ENCODE measurements around the gene PCMT1. TPM values are rescaled to one million over a fixed set of nuclear protein-coding genes. Genes with fewer than 3 reads are reported as not detected.

Gene PCMT1
- total and polyA plus RNA-seq, 10 of the 15 experiments (the other 5 are each of a cell fraction or from before 2014, with no cell fraction given) = 48.5 to 126 (median 81.2) TPM

DNA sequence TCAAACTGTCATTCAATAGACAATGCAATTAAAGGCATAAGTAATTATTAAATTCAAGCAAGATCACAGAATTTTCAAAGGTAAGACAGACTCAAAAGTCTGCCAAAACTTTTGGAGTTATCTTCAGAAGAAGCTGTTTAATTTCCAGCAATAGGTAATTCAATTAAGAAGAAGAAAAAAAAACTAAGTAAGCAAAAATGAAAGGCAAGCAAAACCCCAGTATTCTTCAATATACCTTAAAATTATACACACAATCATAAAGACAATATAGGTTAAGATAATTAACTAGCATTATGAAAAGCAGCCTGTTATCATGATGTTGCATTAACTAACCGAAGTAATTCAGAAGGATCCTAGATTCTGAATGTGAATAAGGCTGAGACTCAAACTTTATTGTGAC, 35.1 kb upstream of the PCMT1 start:
- POLR2A ChIA-PET = interaction anchor here (0.7 to 0.8 kb wide), 2 partner anchors 80 to 138 kb away, joined by 3 read pairs; no protein-coding TSS in a partner anchor
- H4K20me1 ChIP-seq (ENCODE audit: control insufficient read depth, insufficient read depth) = 0 out of 2 replicates have a peak, but pooled peaks cover 2% of the 10 kb centered on the region

More for the DNA sequence above, 35.1 kb upstream of the PCMT1 start:
- DNase-seq (ENCODE audit: low read depth, low spot score) = no peak
- Histone ChIP-seq H3K27me3 (replicated peaks in 1 of 2; ENCODE audit: control insufficient read depth in 2 of 2, insufficient read depth in 2 of 2, low read length in 1 of 2) (no peaks in the 10 kb centered on the region), H2AFZ (ENCODE audit: control insufficient read depth, low read depth, low read length) (no peak overlapping the region), H3K4me2 (ENCODE audit: control insufficient read depth, insufficient read depth) (no peak overlapping the region), H3K36me3 (ENCODE audit: control insufficient read depth in 2 of 2, insufficient read depth in 2 of 2, low read length in 1 of 2) (0 out of 4 replicates have a peak, but pooled peaks cover 0 to 3% of the 10 kb centered on the region in 2 experiments), H3K4me3 (no peak overlapping the region), H3K79me2 (ENCODE audit: control insufficient read depth, insufficient read depth, low read length) (peaks cover 76% of the 10 kb centered on the region), H3K9me3 (replicated peaks; ENCODE audit: control insufficient read depth, insufficient read depth, low read length) (no peaks in the 10 kb centered on the region), H3K27ac (ENCODE audit: control insufficient read depth, insufficient read depth) (no peak overlapping the region), H3K4me1 (ENCODE audit: control insufficient read depth, insufficient read depth, low read length) (no peaks in the 10 kb centered on the region; the same call in 1 of the 2 replicates), H3K9ac (ENCODE audit: control insufficient read depth, insufficient read depth, low read length) (no peak overlapping the region)
- ATAC-seq = no peak
- intact Hi-C loops (cut with micrococcal nuclease; ENCODE audit: unreplicated experiment) = no loop called here
- ChIA-PET CTCF (interaction anchor here (1.2 kb wide), 1 partner anchor 169 kb away, joined by 3 read pairs; the partner anchor contains the start of gene PPIL4), RAD21 (ENCODE audit: unreplicated experiment) (no interaction called here), SMC1A (ENCODE audit: uncharacterized antibody, unreplicated experiment) (interaction anchor here (0.9 to 2.6 kb wide), 2 partner anchors 10 to 17 kb away, joined by 3 to 9 read pairs; no protein-coding TSS in a partner anchor)
- no peak for TF ChIP-seq BMI1 (IDR thresholded peaks at IDR 0.05; ENCODE audit: borderline replicate concordance)
- no peak for TF ChIP-seq HCFC1 (IDR thresholded peaks at IDR 0.05; ENCODE audit: low read length)
- no peak for TF ChIP-seq ZNF24 (IDR thresholded peaks at IDR 0.05)
- TF ChIP-seq, protein P1, sequence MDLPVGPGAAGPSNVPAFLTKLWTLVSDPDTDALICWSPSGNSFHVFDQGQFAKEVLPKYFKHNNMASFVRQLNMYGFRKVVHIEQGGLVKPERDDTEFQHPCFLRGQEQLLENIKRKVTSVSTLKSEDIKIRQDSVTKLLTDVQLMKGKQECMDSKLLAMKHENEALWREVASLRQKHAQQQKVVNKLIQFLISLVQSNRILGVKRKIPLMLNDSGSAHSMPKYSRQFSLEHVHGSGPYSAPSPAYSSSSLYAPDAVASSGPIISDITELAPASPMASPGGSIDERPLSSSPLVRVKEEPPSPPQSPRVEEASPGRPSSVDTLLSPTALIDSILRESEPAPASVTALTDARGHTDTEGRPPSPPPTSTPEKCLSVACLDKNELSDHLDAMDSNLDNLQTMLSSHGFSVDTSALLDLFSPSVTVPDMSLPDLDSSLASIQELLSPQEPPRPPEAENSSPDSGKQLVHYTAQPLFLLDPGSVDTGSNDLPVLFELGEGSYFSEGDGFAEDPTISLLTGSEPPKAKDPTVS (IDR thresholded peaks at IDR 0.05; ENCODE audit: low read depth, low read length) = no peak
- TF ChIP-seq, protein P2, sequence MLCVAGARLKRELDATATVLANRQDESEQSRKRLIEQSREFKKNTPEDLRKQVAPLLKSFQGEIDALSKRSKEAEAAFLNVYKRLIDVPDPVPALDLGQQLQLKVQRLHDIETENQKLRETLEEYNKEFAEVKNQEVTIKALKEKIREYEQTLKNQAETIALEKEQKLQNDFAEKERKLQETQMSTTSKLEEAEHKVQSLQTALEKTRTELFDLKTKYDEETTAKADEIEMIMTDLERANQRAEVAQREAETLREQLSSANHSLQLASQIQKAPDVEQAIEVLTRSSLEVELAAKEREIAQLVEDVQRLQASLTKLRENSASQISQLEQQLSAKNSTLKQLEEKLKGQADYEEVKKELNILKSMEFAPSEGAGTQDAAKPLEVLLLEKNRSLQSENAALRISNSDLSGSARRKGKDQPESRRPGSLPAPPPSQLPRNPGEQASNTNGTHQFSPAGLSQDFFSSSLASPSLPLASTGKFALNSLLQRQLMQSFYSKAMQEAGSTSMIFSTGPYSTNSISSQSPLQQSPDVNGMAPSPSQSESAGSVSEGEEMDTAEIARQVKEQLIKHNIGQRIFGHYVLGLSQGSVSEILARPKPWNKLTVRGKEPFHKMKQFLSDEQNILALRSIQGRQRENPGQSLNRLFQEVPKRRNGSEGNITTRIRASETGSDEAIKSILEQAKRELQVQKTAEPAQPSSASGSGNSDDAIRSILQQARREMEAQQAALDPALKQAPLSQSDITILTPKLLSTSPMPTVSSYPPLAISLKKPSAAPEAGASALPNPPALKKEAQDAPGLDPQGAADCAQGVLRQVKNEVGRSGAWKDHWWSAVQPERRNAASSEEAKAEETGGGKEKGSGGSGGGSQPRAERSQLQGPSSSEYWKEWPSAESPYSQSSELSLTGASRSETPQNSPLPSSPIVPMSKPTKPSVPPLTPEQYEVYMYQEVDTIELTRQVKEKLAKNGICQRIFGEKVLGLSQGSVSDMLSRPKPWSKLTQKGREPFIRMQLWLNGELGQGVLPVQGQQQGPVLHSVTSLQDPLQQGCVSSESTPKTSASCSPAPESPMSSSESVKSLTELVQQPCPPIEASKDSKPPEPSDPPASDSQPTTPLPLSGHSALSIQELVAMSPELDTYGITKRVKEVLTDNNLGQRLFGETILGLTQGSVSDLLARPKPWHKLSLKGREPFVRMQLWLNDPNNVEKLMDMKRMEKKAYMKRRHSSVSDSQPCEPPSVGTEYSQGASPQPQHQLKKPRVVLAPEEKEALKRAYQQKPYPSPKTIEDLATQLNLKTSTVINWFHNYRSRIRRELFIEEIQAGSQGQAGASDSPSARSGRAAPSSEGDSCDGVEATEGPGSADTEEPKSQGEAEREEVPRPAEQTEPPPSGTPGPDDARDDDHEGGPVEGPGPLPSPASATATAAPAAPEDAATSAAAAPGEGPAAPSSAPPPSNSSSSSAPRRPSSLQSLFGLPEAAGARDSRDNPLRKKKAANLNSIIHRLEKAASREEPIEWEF (IDR thresholded peaks at IDR 0.05; ENCODE audit: insufficient replicate concordance, low read depth, low read length) = no peak
- no peak for TF ChIP-seq MXI1 (IDR thresholded peaks at IDR 0.05; ENCODE audit: low read depth, low read length)
- BruUV-seq (replicated peaks) = no TSS peak
- no peak for FAIRE-seq
- in situ Hi-C loops (cut with MboI) = no loop called here
- WGBS (ENCODE audit: insufficient coverage, insufficient replicate concordance, low lambda C conversion rate, missing lambda C conversion rate) = 97% methylated on average over 1 of the region's 1 CpG
